GM12875 (cell line): Measurements from ENCODE around the gene VWA7.

Experiments
- H3K4me3 ChIP-seq: one replicate; pipeline ENCODE4 v1.5.1; 2011; ENCODE audit warnings: low read depth, low read length, control low read depth
- CTCF ChIP-seq: IDR thresholded peaks from 2 replicates; pipeline ENCODE4 v1.5.1; 2011; ENCODE audit warnings: low read depth, mild to moderate bottlenecking, control low read depth, inconsistent platforms, low read length, moderate library complexity, borderline replicate concordance; ENCODE audit not compliant: insufficient read depth

Gene VWA7

GRCh38 chr6:31765559-31765909 lies 11.6 kb downstream of the VWA7 start:
- H3K4me3 ChIP-seq = no peak overlapping the region
- no peak for TF ChIP-seq CTCF

- H3K4me3 ChIP-seq = no peak overlapping the region
- TF ChIP-seq CTCF = no peak
These were observed 12.9 kb downstream of the VWA7 start for GRCh38 chr6:31764198-31764597.

- no peak for TF ChIP-seq CTCF
These were observed 13.5 kb downstream of the VWA7 start for GRCh38 chr6:31763619-31763940.

GRCh38 chr6:31762878-31763618 lies 14.1 kb downstream of the VWA7 start:
- TF ChIP-seq CTCF = no peak

More at GRCh38 chr6:31763619-31763940, 13.5 kb downstream of the VWA7 start:
- H3K4me3 ChIP-seq = no peak overlapping the region

GRCh38 chr6:31762356-31762755 lies 14.8 kb downstream of the VWA7 start, which contains the start of gene SAPCD1:
TSS of gene SAPCD1 (plus strand) at chr6:31762656. CDS start at chr6:31763055, 399 bp downstream.
- TF ChIP-seq CTCF = no peak

More at GRCh38 chr6:31762878-31763618, 14.1 kb downstream of the VWA7 start:
- no peak overlapping the region for H3K4me3 ChIP-seq

GRCh38 chr6:31761343-31761742 lies 15.8 kb downstream of the VWA7 start:
- H3K4me3 ChIP-seq = no peak overlapping the region
- TF ChIP-seq CTCF = no peak

More at GRCh38 chr6:31762356-31762755, 14.8 kb downstream of the VWA7 start, which contains the start of gene SAPCD1:
- no peak within 1 kb of the TSS for H3K4me3 ChIP-seq

GRCh38 chr6:31760790-31761189 lies 16.3 kb downstream of the VWA7 start:
- TF ChIP-seq CTCF = no peak
- no peak overlapping the region for H3K4me3 ChIP-seq
